Measurements from ENCODE around the gene SNRPB. TPM values are rescaled to one million over a fixed set of nuclear protein-coding genes. Genes with fewer than 3 reads are reported as not detected.
A peak's percentile ranks its signal among the peaks of the same experiment; 100 is the strongest.

SNRPB gene
- polyA plus RNA-seq, 2 of the 4 experiments (the other 2 are of a cell fraction), result 557 to 676 TPM

GRCh38 chr20:2462484-2462883, 8.1 kb downstream of the SNRPB start:
- TF ChIP-seq HMGXB4 (CRISPR knock-in tag; IDR thresholded peaks at IDR 0.05; ENCODE audit: borderline replicate concordance) (no peak), CBX8 (IDR thresholded peaks at IDR 0.05) (no peak), ZFP36 (IDR thresholded peaks at IDR 0.05; ENCODE audit: borderline replicate concordance, partially characterized antibody) (no peak), KDM5A (IDR thresholded peaks at IDR 0.05) (no peak), ZC3H11A (IDR thresholded peaks at IDR 0.05) (no peak), POLR2AphosphoS2 (conservative IDR thresholded peaks at IDR 0.05; ENCODE audit: low read length) (no peak), EHMT2 (IDR thresholded peaks at IDR 0.05; ENCODE audit: low read depth) (no peak)
- TF ChIP-seq, protein P1, sequence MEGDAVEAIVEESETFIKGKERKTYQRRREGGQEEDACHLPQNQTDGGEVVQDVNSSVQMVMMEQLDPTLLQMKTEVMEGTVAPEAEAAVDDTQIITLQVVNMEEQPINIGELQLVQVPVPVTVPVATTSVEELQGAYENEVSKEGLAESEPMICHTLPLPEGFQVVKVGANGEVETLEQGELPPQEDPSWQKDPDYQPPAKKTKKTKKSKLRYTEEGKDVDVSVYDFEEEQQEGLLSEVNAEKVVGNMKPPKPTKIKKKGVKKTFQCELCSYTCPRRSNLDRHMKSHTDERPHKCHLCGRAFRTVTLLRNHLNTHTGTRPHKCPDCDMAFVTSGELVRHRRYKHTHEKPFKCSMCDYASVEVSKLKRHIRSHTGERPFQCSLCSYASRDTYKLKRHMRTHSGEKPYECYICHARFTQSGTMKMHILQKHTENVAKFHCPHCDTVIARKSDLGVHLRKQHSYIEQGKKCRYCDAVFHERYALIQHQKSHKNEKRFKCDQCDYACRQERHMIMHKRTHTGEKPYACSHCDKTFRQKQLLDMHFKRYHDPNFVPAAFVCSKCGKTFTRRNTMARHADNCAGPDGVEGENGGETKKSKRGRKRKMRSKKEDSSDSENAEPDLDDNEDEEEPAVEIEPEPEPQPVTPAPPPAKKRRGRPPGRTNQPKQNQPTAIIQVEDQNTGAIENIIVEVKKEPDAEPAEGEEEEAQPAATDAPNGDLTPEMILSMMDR (IDR thresholded peaks at IDR 0.05), result no peak
- TF ChIP-seq, protein P2, sequence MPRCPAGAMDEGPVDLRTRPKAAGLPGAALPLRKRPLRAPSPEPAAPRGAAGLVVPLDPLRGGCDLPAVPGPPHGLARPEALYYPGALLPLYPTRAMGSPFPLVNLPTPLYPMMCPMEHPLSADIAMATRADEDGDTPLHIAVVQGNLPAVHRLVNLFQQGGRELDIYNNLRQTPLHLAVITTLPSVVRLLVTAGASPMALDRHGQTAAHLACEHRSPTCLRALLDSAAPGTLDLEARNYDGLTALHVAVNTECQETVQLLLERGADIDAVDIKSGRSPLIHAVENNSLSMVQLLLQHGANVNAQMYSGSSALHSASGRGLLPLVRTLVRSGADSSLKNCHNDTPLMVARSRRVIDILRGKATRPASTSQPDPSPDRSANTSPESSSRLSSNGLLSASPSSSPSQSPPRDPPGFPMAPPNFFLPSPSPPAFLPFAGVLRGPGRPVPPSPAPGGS (IDR thresholded peaks at IDR 0.05), result no peak
- TF ChIP-seq, protein P3, sequence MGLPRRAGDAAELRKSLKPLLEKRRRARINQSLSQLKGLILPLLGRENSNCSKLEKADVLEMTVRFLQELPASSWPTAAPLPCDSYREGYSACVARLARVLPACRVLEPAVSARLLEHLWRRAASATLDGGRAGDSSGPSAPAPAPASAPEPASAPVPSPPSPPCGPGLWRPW (IDR thresholded peaks at IDR 0.05), result no peak
- ATAC-seq, result no peak
- WGBS (ENCODE audit: missing lambda C conversion rate), result 92% methylated on average over 1 of the region's 3 CpGs
- no peak for DNase-seq (ENCODE audit: low read depth in 1 of 2, low spot score in 1 of 2)
- FAIRE-seq, result no peak
- Histone ChIP-seq H3K4me3 (no peak overlapping the region), H3K4me1 (peaks cover 4% of the 10 kb centered on the region; the same call in 2 of the 3 replicates), H3K9me3 (no peaks in the 10 kb centered on the region), H3K4me2 (no peak overlapping the region), H3K27ac (no peak overlapping the region)
- POLR2A ChIA-PET, result interaction anchor here (1.0 kb wide), 1 partner anchor 8 kb away, joined by 3 read pairs; the partner anchor contains the start of gene SNRPB
- CTCF ChIA-PET, result interaction anchor here (0.8 to 6.8 kb wide), 6 partner anchors 10 to 698 kb away, joined by 3 to 52 read pairs (median 4); no protein-coding TSS in a partner anchor

GRCh38 chr20:2460752-2461424, 9.7 kb downstream of the SNRPB start:
- 89% methylated on average over 4 of the region's 4 CpGs for WGBS (ENCODE audit: missing lambda C conversion rate)
- ChIA-PET CTCF (interaction anchor here (0.9 to 1.4 kb wide), 4 partner anchors 8 to 61 kb away, joined by 3 to 9 read pairs (median 4); no protein-coding TSS in a partner anchor), POLR2A (interaction anchor here (4.8 kb wide), 1 partner anchor 9 kb away, joined by 26 read pairs; the partner anchor contains the start of gene SNRPB)
- Histone ChIP-seq H3K27ac (no peak overlapping the region), H3K4me1 (no peaks in the 10 kb centered on the region), H3K9me3 (no peaks in the 10 kb centered on the region), H3K4me2 (no peak overlapping the region), H3K4me3 (no peak overlapping the region)
- 0 out of 2 replicates have a peak, but pooled peaks have one; percentile 40 for TF ChIP-seq TFCP2L1 (CRISPR knock-in tag; IDR thresholded peaks at IDR 0.05)
- TF ChIP-seq, protein P3 (IDR thresholded peaks at IDR 0.05), result no peak
- 0 out of 2 replicates have a peak, but pooled peaks have one; percentile 21 for TF ChIP-seq FOSB (CRISPR knock-in tag; IDR thresholded peaks at IDR 0.05)
- peak; percentile 65 for TF ChIP-seq POLR2AphosphoS2 (conservative IDR thresholded peaks at IDR 0.05; ENCODE audit: low read length)
- DNase-seq (ENCODE audit: low read depth in 1 of 2, low spot score in 1 of 2), result no peak
- no peak for FAIRE-seq
- no peak for ATAC-seq

DNA sequence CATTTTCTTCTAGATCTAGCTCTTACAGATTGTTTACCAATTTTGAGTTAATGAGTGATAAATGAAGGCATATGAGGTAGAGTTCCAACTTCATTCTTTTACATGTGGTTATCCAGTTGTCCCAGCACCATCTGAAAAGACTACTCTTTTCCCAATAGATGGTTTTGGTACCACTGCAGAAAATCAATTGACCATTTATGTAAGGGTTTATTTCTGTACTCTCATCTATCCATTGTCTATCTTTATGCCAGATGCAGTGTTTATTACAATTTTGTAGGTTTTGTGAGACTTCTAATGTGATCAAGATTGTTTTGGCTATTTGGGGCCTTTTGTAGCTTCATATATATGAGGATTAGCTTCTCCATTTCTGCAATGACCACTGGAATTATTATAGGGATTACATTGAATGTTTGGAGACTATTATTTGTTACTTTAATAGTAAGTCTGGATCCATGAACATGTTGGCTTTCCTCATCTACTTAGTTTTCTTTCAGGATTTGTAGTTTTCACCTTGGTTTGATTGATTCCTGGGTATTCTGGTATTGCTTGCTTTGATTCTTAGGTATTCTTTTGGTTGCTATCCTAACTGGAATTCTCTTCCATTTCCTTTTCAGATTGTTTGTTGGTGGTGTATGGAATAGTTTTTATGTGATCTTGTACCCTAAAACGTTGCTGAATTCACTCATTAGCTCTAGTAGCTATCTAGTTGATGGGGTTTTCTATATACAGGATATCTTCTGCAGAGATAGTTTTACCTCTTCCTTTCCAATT, 10.4 kb downstream of the SNRPB start:
- H3K27ac ChIP-seq, result no peak overlapping the region
- no peaks in the 10 kb centered on the region for H3K9me3 ChIP-seq
- WGBS (ENCODE audit: missing lambda C conversion rate), result 61% methylated on average over 1 of the region's 1 CpG
- TF ChIP-seq MAZ (IDR thresholded peaks at IDR 0.05; ENCODE audit: borderline replicate concordance, low read depth, low read length), result no peak
- no peak for TF ChIP-seq ATOH8 (CRISPR knock-in tag; IDR thresholded peaks at IDR 0.05; ENCODE audit: low read depth)
- no peak for TF ChIP-seq EP300 (IDR thresholded peaks at IDR 0.05)
- 0 out of 2 replicates have a peak, but pooled peaks have one; percentile 18 for TF ChIP-seq EHF (CRISPR knock-in tag; IDR thresholded peaks at IDR 0.05)
- TF ChIP-seq TFCP2L1 (CRISPR knock-in tag; IDR thresholded peaks at IDR 0.05), result no peak
- TF ChIP-seq POLR2AphosphoS2 (conservative IDR thresholded peaks at IDR 0.05; ENCODE audit: low read length), result peak; percentile 93; the same call in 1 of the 2 replicates
- H3K4me3 ChIP-seq, result no peak overlapping the region
- no peaks in the 10 kb centered on the region for H3K4me1 ChIP-seq
- peak; percentile 28 for FAIRE-seq
- ChIA-PET CTCF (interaction anchor here (0.6 to 5.5 kb wide), 6 partner anchors 8 to 254 kb away, joined by 3 to 54 read pairs (median 4); no protein-coding TSS in a partner anchor), POLR2A (interaction anchor here (4.8 kb wide), 1 partner anchor 10 kb away, joined by 26 read pairs; the partner anchor contains the start of gene SNRPB)
- H3K4me2 ChIP-seq, result no peak overlapping the region
- no peak for ATAC-seq
- no peak for DNase-seq (ENCODE audit: low read depth in 1 of 2, low spot score in 1 of 2)

Data from A549 (cell line).